Aorta (tissue), 5 donors: ENCODE measurements around the gene ZFP36L2. TPM values are rescaled to one million over a fixed set of nuclear protein-coding genes. Genes with fewer than 3 reads are reported as not detected.
A peak's percentile ranks its signal among the peaks of the same experiment; 100 is the strongest.

Experiments
- ATAC-seq: fragments of 200-7000 bp; cut with Tn5 transposase; one replicate; pipeline ENCODE4 v1.9.1; 2022; ENCODE audit warnings: moderate library complexity; ENCODE audit not compliant: low FRiP score
- DNase-seq, 2 donors: peaks; one replicate each; pipeline ENCODE4 v3.0.0-alpha.2; 2020
- H3K27ac ChIP-seq, 2 donors: one replicate each; pipeline ENCODE4 v1.5.1; 2013; ENCODE audit warnings: low read length in 2 of 2, mild to moderate bottlenecking in 2 of 2, moderate library complexity in 2 of 2, control low read depth in 1 of 2, inconsistent platforms in 1 of 2, low read depth in 1 of 2
- H3K27me3 ChIP-seq, 2 donors: one replicate each; pipeline ENCODE4 v1.6.1; 2013; ENCODE audit warnings: control low read depth in 1 of 2, low read length in 1 of 2, mild to moderate bottlenecking in 1 of 2, moderate library complexity in 1 of 2; ENCODE audit not compliant: insufficient read depth in 2 of 2, control insufficient read depth in 1 of 2
- H3K36me3 ChIP-seq, 2 donors: one replicate each; pipeline ENCODE4 v1.6.1; 2013; ENCODE audit warnings: control low read depth in 1 of 2, low read length in 1 of 2, mild to moderate bottlenecking in 1 of 2; ENCODE audit not compliant: insufficient read depth in 2 of 2, control insufficient read depth in 1 of 2
- H3K4me1 ChIP-seq, 2 donors: one replicate each; pipeline ENCODE4 v1.6.1; 2013; ENCODE audit warnings: low read length in 2 of 2, control low read depth in 1 of 2, mild to moderate bottlenecking in 1 of 2, moderate library complexity in 1 of 2; ENCODE audit not compliant: insufficient read depth in 2 of 2, control insufficient read depth in 1 of 2
- H3K4me3 ChIP-seq, 2 donors: one replicate each; pipeline ENCODE4 v1.5.1; 2013; ENCODE audit warnings: low read length in 2 of 2, control low read depth in 1 of 2, mild to moderate bottlenecking in 1 of 2
- H3K9me3 ChIP-seq: one replicate; pipeline ENCODE4 v1.6.1; 2013; ENCODE audit warnings: mild to moderate bottlenecking, low read length; ENCODE audit not compliant: control insufficient read depth
- WGBS, 2 donors: extraction: QIAGEN DNeasy Blood & Tissue Kit; methylation state at CpG; one replicate each; pipeline ENCODE4 v1.1.7; 2013; 5-methylcytosine and 5-hydroxymethylcytosine counted together
- intact Hi-C, 2 donors: fragments of 100-400 bp; cut with DNase I; formaldehyde crosslinking; loops; one replicate each; pipeline versions ENCODE4 v1.14.2 to v1.15.0; 2022
- polyA plus RNA-seq, 2 donors: library from polyadenylated mRNA; stranded (reverse); fragments of 200-250 nt; gene quantifications; one replicate each; pipeline ENCODE4 v1.2.3, GENCODE V29; 2013
- total RNA-seq, 2 donors: library from RNA; stranded (reverse); fragmentation: NEBNext Ultra II Directional; extraction: Animal tissue kit (Norgen Biotek cat#: 25700); gene quantifications; one replicate each; pipeline ENCODE4 v1.2.1, GENCODE V29; 2021
- donor health status: healthy with polysubstance abuse.
- donor health status: Bipolar disorder and iron deficiency.
- donor health status: DM: no; HTN: no; CAD: no.
- donor health status: DM: no; HTN: no; CAD: no.
- donor health status: DM: yes; HTN: yes; CAD: no.

Gene ZFP36L2
- total and polyA plus RNA-seq, 4 donors = 71.9 to 231 (median 149) TPM

DNA sequence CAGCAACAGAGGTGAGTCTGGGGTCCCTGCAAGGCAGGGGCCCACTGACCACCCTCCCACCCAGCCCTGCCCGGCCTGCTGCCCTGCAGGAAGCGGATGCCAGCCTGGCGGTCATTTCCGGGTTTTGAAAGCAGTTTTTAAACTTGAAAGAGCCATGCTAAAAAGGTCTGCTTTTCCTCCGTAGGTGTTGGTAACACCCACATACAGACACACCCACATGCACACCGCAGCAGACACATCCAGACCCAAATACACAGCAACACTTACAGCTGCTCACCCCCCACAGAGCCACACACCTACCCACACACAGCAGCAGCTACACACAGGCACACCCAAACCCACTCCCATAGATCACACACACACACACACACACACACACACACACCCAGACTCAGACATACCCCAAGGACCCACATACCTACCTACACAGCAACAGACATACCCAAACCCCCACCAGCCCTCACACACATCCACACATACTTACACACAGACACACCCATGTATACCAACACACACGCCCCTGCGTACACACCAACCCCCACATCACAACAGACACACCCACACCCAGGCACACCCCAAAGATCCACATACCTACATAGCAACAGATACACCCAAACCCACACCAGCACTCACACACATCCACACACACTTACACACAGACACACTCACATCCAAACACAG, 7.6 kb downstream of the ZFP36L2 start:
- 2 to 5% methylated on average over 8 of the region's 8 CpGs for WGBS, 2 donors
- peak overlapping the region; percentile 83 to 89 for H3K27ac ChIP-seq
- no peaks in the 10 kb centered on the region for H3K36me3 ChIP-seq
- H3K4me3 ChIP-seq = no peak overlapping the region
- peak; percentile 3 for ATAC-seq
- no peaks in the 10 kb centered on the region for H3K9me3 ChIP-seq
- no peaks in the 10 kb centered on the region for H3K27me3 ChIP-seq
- intact Hi-C loops = loop anchor here (2.0 to 10.0 kb wide), 6 partner anchors 42 to 144 kb away; no protein-coding TSS in a partner anchor
- no peaks in the 10 kb centered on the region for H3K4me1 ChIP-seq
- DNase-seq = peak; percentile 81 to 83

DNA sequence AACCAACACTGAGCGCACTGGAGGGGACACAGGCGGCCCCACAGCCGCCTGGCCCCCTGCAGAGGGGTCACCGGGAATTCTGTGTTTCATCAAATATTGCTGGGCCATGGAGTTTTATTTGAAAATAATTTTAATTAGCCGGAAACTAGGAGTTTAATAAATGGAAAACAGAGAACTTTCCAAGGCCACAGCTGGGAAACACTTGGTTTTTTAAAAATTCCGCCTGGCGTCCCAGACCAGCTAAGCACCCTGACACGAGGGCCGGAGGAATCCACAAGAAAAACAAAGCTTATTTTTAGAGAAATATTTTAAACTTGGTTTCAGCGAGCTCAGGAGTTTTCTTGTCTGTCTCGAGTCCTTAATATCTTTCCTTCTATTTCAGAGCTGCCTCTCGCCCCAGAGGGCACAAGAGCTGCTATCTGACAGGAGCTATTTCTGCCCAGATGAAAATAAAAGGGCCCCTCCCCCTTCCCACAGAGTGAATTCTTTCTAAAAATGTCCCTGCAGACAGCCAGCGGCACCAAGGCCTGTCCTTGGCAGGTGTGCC, 8.2 kb downstream of the ZFP36L2 start:
- WGBS, 2 donors = 4% methylated on average over 13 of the region's 13 CpGs
- peak in 1 of 2 donors; percentile 64 for DNase-seq
- no peaks in the 10 kb centered on the region for H3K9me3 ChIP-seq
- H3K4me1 ChIP-seq = no peaks in the 10 kb centered on the region
- peak overlapping the region; percentile 83 to 89 for H3K27ac ChIP-seq
- H3K4me3 ChIP-seq = no peak overlapping the region
- intact Hi-C loops = loop anchor here (2.0 to 10.0 kb wide), 6 partner anchors 41 to 143 kb away; no protein-coding TSS in a partner anchor
- H3K36me3 ChIP-seq = no peaks in the 10 kb centered on the region
- ATAC-seq = no peak
- H3K27me3 ChIP-seq = no peaks in the 10 kb centered on the region

DNA sequence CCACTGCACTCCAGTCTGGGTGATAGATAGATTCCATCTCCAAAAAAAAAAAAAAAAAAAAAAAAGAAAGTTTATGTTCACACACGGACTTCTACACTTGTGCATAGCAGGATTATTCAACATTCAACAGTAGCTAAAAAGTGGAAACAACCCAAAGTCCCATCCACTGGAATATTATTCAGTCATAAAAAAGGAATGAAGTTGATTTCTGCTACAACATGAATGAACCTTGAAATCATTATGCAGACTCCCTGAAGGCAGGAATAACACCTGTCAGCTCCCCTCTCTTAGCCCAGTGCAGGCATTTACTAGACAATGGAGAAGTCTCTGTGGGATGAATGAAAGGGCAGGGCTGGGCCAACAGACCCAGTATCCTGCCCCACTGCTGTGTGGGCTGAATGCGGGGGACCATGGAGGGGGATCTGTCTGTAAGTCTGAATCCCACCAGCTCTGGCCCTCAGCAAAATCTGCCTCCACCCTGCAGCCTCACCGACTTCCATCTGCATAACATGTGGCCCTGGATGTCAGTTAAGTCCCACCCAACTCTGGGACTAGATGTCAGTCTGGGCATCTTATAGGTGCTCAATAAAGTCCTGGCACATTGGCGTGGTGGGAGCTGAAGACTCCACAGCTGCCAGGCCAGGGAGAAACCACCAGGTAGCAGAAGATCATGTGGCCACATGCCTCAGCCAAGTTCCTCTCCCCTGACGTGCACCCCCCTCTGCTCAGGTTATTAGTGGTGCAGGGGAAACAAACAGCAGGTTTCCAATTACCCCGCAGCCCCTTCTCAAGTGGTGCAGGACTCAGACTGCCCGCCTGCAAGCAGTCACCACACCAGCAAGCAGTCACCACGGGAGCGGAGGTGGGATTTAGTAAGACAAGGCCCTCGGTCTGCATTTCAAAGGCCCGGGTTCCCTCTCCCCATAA, 8.9 kb downstream of the ZFP36L2 start:
- no peak for ATAC-seq
- no peaks in the 10 kb centered on the region for H3K4me1 ChIP-seq
- no peaks in the 10 kb centered on the region for H3K27me3 ChIP-seq
- no peaks in the 10 kb centered on the region for H3K9me3 ChIP-seq
- DNase-seq = no peak
- no peak overlapping the region for H3K4me3 ChIP-seq
- no peaks in the 10 kb centered on the region for H3K36me3 ChIP-seq
- 25 to 28% methylated on average over 11 of the region's 11 CpGs for WGBS, 2 donors
- intact Hi-C loops = loop anchor here (2.0 to 10.0 kb wide), 6 partner anchors 40 to 143 kb away; no protein-coding TSS in a partner anchor
- H3K27ac ChIP-seq = peak overlapping the region; percentile 32 to 87

DNA sequence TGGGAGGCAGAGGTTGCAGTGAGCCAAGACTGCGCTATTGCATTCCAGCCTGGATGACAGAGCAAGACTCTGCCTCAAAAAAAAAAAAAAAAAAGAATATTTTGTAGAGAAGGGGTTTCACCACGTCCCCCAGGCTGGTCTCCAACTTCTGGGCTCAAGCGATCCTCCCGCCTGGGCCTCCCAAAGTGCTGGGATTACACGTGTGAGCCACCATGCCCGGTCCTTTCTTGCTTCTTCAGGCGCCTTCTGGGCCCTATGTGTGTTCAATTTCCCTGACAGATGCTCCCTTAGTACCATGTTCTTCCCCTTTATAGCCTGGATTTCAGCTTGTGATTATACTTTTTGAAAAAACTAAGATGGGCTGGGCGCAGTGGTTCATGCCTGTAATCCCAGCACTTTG, 9.8 kb downstream of the ZFP36L2 start:
- intact Hi-C loops = loop anchor here (5.0 to 10.0 kb wide), 4 partner anchors 39 to 129 kb away; no protein-coding TSS in a partner anchor

DNA sequence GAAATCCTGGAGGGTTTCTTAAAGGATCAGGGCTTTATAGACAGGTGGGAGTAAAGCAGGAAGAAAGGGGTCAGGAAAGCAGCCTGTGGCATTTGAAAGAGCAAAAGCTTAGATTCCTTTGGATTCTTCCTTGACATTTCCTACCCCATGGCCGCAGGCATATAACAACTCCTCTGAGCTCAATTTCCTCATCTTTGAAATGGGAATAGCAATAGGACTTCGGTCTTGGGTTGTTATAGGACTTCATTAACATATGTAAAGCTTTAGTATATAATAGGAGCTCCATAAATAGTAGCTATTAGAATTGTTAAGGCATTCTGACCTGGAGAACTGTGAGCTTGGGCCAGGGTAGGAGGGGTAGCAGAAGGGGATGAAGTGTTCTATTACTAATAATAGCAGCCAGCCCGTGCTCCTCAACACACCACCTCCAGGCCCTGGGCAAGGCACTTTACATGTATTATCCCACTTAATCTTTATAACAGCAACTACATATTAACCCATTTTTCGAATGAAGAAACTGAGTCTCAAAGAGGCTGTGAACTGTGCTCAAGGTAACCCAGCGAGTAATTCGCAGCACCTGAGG, 10.6 kb downstream of the ZFP36L2 start:
- H3K36me3 ChIP-seq = no peaks in the 10 kb centered on the region
- no peak overlapping the region for H3K4me3 ChIP-seq
- no peak for DNase-seq
- peak overlapping the region in 1 of 2 donors; percentile 52 for H3K27ac ChIP-seq
- H3K9me3 ChIP-seq = no peaks in the 10 kb centered on the region
- intact Hi-C loops = loop anchor here (5.0 to 10.0 kb wide), 4 partner anchors 38 to 128 kb away; no protein-coding TSS in a partner anchor
- H3K27me3 ChIP-seq = no peaks in the 10 kb centered on the region
- WGBS, 2 donors = 69 to 70% methylated on average over 6 of the region's 6 CpGs
- no peak for ATAC-seq
- no peaks in the 10 kb centered on the region for H3K4me1 ChIP-seq

More for the DNA sequence above, 9.8 kb downstream of the ZFP36L2 start:
- ATAC-seq = no peak
- H3K36me3 ChIP-seq = no peaks in the 10 kb centered on the region
- H3K27ac ChIP-seq = peak overlapping the region in 1 of 2 donors; percentile 25
- H3K4me1 ChIP-seq = no peaks in the 10 kb centered on the region
- H3K4me3 ChIP-seq = no peak overlapping the region
- no peaks in the 10 kb centered on the region for H3K27me3 ChIP-seq
- H3K9me3 ChIP-seq = no peaks in the 10 kb centered on the region
- WGBS, 2 donors = 89 to 98% methylated on average over 8 of the region's 8 CpGs
- DNase-seq = no peak

DNA sequence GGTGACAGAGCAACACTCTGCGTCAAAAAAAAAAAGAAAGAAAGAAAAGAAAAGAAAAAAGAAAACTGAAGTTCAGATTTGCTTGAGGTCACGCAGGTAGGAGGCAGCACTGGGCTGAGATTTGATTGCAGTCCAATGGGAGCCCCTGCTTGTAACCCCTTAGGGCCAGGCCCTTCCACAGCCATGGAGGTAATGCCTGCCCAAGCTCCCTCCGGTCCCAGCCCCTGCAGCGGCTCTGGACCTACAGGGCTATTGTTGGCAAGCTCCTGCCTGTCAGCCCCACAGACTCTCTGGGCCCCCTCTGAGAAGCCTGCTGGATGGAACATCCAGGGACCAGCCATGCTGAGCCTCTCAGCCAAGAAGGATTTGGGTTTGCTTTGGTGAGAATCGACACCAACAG, 12.2 kb downstream of the ZFP36L2 start:
- H3K9me3 ChIP-seq = no peaks in the 10 kb centered on the region
- no peak for ATAC-seq
- WGBS, 2 donors = 74 to 78% methylated on average over 5 of the region's 5 CpGs
- intact Hi-C loops = loop anchor here in 1 of 2 donors (10.0 kb wide), 1 partner anchor 109 kb away; no protein-coding TSS in a partner anchor
- no peak for DNase-seq
- no peaks in the 10 kb centered on the region for H3K27me3 ChIP-seq
- H3K4me1 ChIP-seq = no peaks in the 10 kb centered on the region
- H3K4me3 ChIP-seq = no peak overlapping the region
- no peak overlapping the region for H3K27ac ChIP-seq
- no peaks in the 10 kb centered on the region for H3K36me3 ChIP-seq

DNA sequence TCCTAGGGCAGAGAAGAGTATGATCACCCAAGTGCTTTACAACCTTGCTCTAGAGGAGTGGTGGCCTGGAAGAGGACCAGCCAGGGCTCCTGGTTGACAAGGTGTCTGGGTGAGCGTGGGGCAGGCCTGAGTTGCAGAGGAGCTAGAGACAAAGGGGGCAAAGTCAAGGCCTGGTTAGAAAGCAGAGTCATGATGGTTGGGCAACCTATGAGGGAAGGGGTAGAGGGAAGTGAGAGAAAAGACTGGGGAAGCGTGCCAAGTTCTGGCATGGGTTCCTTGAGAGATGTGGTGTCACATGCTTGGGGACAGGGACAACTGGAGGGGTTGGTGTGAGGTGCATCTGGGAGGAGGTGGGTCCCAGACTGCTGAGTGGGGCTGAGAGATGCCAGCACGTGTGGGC, 13.5 kb downstream of the ZFP36L2 start:
- no peak overlapping the region for H3K4me3 ChIP-seq
- peak in 1 of 2 donors; percentile 88 for DNase-seq
- no peaks in the 10 kb centered on the region for H3K36me3 ChIP-seq
- intact Hi-C loops = loop anchor here in 1 of 2 donors (10.0 kb wide), 1 partner anchor 108 kb away; no protein-coding TSS in a partner anchor
- 84 to 96% methylated on average over 3 of the region's 3 CpGs for WGBS, 2 donors
- H3K27me3 ChIP-seq = no peaks in the 10 kb centered on the region
- H3K9me3 ChIP-seq = no peaks in the 10 kb centered on the region
- H3K27ac ChIP-seq = no peak overlapping the region
- peak; percentile 23 for ATAC-seq
- no peaks in the 10 kb centered on the region for H3K4me1 ChIP-seq

DNA sequence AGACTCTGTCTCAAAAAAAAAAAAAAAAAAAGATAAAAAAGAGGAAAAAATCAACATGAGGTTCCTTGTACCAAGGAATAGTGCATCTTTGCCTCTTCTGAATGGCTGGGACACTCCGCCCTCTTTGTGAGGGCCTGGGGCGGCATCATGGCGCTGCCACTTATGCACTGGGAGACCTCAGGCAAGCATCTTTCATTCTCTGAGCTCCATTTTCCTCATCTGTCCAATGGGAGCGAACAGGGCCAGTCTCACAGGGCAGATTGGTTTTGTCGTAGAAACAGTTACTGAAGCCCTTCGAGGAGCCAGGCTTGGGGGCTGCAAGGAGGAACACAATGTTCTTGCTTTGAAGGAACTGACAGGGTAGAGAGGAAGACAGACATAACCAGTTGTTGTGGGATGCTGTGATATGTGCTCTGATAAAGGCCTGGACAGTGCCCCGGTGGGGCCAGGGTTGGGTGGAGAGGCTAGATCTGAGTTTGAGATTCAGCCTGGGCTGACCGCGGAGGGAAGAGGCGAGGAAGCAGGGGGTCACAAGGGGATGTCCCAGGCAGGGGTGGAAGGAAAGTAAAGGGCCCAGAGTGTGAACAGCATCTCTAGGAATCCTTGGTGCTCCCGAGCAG, 14.1 kb downstream of the ZFP36L2 start:
- ATAC-seq = no peak
- peak; percentile 17 to 45 for DNase-seq
- Histone ChIP-seq H3K9me3 (no peaks in the 10 kb centered on the region), H3K4me1 (no peaks in the 10 kb centered on the region), H3K27me3 (no peaks in the 10 kb centered on the region), H3K4me3 (no peak overlapping the region), H3K36me3 (no peaks in the 10 kb centered on the region), H3K27ac (no peak overlapping the region)
- intact Hi-C loops = loop anchor here in 1 of 2 donors (10.0 kb wide), 1 partner anchor 108 kb away; no protein-coding TSS in a partner anchor
- WGBS, 2 donors = 96 to 97% methylated on average over 11 of the region's 11 CpGs
